Spleen (tissue), 11 donors: ENCODE data around the gene EPAS1. TPM values are rescaled to one million over a fixed set of nuclear protein-coding genes. Genes with fewer than 3 reads are reported as not detected.

Experiments
- DNase-seq: peaks from one replicate; pipeline ENCODE4 v3.0.0-alpha.2; 2020
- H3K27ac ChIP-seq, 8 donors: fragments of 200-600 bp; sonication (generic) in 7 of 8; 1 replicate in 4 of 8; 2 replicates in 4 of 8; pipeline versions ENCODE4 v1.5.0 to v1.8.0; 2016 to 2021; ENCODE audit warnings: inconsistent platforms in 4 of 8, mild to moderate bottlenecking in 4 of 8, moderate library complexity in 1 of 8
- H3K27me3 ChIP-seq, 7 donors: fragments of 200-600 bp; sonication (generic) in 6 of 7; replicated peaks in 1 of 7; 1 replicate in 4 of 7; 2 replicates in 3 of 7; pipeline versions ENCODE4 v1.5.0 to v1.8.0; 2016 to 2021; ENCODE audit warnings: inconsistent platforms in 3 of 7, mild to moderate bottlenecking in 1 of 7
- H3K36me3 ChIP-seq, 6 donors: fragments of 200-600 bp; sonication (generic) in 5 of 6; 1 replicate in 4 of 6; 2 replicates in 2 of 6; pipeline versions ENCODE4 v1.5.0 to v1.8.0; 2016 to 2021; ENCODE audit warnings: inconsistent platforms in 2 of 6
- H3K4me1 ChIP-seq, 6 donors: fragments of 200-600 bp; sonication (generic) in 5 of 6; 1 replicate in 3 of 6; 2 replicates in 3 of 6; pipeline versions ENCODE4 v1.5.0 to v1.8.0; 2016 to 2021; ENCODE audit warnings: inconsistent platforms in 3 of 6
- H3K4me3 ChIP-seq, 8 donors: fragments of 200-600 bp; sonication (generic) in 7 of 8; 1 replicate in 4 of 8; 2 replicates in 4 of 8; pipeline versions ENCODE4 v1.5.0 to v1.8.0; 2016 to 2021; ENCODE audit warnings: inconsistent platforms in 4 of 8, mild to moderate bottlenecking in 4 of 8, moderate library complexity in 2 of 8
- H3K9me3 ChIP-seq, 8 donors: fragments of 200-600 bp; sonication (generic) in 7 of 8; 1 replicate in 4 of 8; 2 replicates in 4 of 8; pipeline versions ENCODE4 v1.5.0 to v1.8.0; 2016 to 2021; ENCODE audit warnings: inconsistent platforms in 4 of 8
- POLR2A ChIP-seq, 3 donors: fragments of 450-650 bp; IDR thresholded peaks; one replicate each; pipeline ENCODE4 v1.5.1; 2017; ENCODE audit warnings: antibody characterized with exemption in 3 of 3, mild to moderate bottlenecking in 1 of 3
- POLR2AphosphoS5 ChIP-seq, 3 donors: sonication (generic); formaldehyde crosslinking; IDR thresholded peaks; one replicate each; pipeline ENCODE4 v1.5.1; 2017; ENCODE audit warnings: antibody characterized with exemption in 3 of 3
- WGBS, 5 donors: extraction: QIAGEN DNeasy Blood & Tissue Kit in 3 of 5; methylation state at CpG; one replicate each; pipeline versions ENCODE4 v1.1.5 to v1.1.7; 2013 to 2018; 5-methylcytosine and 5-hydroxymethylcytosine counted together
- intact Hi-C: fragments of 100-400 bp; cut with DNase I; formaldehyde crosslinking; loops from one replicate; pipeline ENCODE4 v1.15.0; 2023; ENCODE audit warnings: low total_unique reads
- polyA plus RNA-seq, 3 donors: library from polyadenylated mRNA; stranded (reverse); fragments of 200-250 nt; gene quantifications; one replicate each; pipeline ENCODE4 v1.2.1, GENCODE V29; 2013
- total RNA-seq, 7 donors: library from RNA; depleted of rRNA in 3 of 7; stranded (reverse); fragments of >200 nt in 3 of 7; fragmentation: NEBNext Ultra II Directional in 4 of 7; extraction: Animal tissue kit (Norgen Biotek cat#: 25700) in 4 of 7; gene quantifications; one replicate each; pipeline versions ENCODE4 v1.1.0 to v1.2.1, GENCODE V29; 2016 to 2021
- TF ChIP-seq, protein P1 (sequence below), 11 experiments: fragments of 200-600 bp in 7 of 11; fragments of 450-650 bp in 4 of 11; sonication (generic) in 4 of 11; IDR thresholded peaks in 8 of 11; conservative IDR thresholded peaks in 3 of 11; 1 replicate in 7 of 11; 2 replicates in 4 of 11; pipeline versions ENCODE4 v1.4.0 to v1.8.0; 2016 to 2021; ENCODE audit warnings: antibody characterized with exemption in 11 of 11, inconsistent platforms in 4 of 11, mild to moderate bottlenecking in 1 of 11
- donor health status: healthy with polysubstance abuse.
- donor health status: DM: no; HTN: no; CAD: no; lungs with moderate emphysema.
- donor health status: DM: no; HTN: no; CAD: no.
- donor health status: Bipolar disorder and iron deficiency.
- donor health status: healthy.
- donor health status: DM: no; HTN: no; CAD: no.
- donor health status: DM: yes; HTN: yes; CAD: no.

The EPAS1 gene
- total and polyA plus RNA-seq, 10 donors, result 30.5 to 330 (median 213) TPM

DNA sequence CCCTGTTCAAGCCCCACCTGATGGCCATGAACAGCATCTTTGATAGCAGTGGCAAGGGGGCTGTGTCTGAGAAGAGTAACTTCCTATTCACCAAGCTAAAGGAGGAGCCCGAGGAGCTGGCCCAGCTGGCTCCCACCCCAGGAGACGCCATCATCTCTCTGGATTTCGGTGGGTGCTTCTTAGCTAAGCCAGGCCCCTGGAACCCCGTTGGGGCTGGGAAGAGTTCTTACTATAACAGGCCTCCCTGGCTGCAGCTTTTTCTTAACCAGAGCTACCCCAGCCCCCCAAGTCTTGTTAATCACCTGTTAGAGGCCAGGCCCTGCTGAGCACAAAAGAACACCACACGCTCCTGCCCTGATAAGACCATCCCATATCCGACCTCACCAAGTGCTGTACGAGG lies 79.4 kb downstream of the EPAS1 start:
- no peak for DNase-seq
- no peak overlapping the region for H3K4me3 ChIP-seq
- peaks cover 0 to 100% (median 60%) of the 10 kb centered on the region in 6 donors for H3K36me3 ChIP-seq
- H3K27ac ChIP-seq, result peak overlapping the region in 1 of 8 donors; percentile 11
- no peaks in the 10 kb centered on the region for H3K9me3 ChIP-seq
- 80 to 86% (median 86%) methylated on average over 4 to 7 of the region's 7 CpGs for WGBS, 5 donors
- no peaks in the 10 kb centered on the region for H3K4me1 ChIP-seq
- intact Hi-C loops, result no loop called here
- no peaks in the 10 kb centered on the region for H3K27me3 ChIP-seq
- TF ChIP-seq, protein P1, sequence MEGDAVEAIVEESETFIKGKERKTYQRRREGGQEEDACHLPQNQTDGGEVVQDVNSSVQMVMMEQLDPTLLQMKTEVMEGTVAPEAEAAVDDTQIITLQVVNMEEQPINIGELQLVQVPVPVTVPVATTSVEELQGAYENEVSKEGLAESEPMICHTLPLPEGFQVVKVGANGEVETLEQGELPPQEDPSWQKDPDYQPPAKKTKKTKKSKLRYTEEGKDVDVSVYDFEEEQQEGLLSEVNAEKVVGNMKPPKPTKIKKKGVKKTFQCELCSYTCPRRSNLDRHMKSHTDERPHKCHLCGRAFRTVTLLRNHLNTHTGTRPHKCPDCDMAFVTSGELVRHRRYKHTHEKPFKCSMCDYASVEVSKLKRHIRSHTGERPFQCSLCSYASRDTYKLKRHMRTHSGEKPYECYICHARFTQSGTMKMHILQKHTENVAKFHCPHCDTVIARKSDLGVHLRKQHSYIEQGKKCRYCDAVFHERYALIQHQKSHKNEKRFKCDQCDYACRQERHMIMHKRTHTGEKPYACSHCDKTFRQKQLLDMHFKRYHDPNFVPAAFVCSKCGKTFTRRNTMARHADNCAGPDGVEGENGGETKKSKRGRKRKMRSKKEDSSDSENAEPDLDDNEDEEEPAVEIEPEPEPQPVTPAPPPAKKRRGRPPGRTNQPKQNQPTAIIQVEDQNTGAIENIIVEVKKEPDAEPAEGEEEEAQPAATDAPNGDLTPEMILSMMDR (IDR thresholded peaks at IDR 0.05 in 8 of 11, conservative IDR thresholded peaks at IDR 0.05 in 3 of 11), result no peak
- TF ChIP-seq POLR2A (IDR thresholded peaks at IDR 0.05) (no peak), POLR2AphosphoS5 (IDR thresholded peaks at IDR 0.05) (no peak)

DNA sequence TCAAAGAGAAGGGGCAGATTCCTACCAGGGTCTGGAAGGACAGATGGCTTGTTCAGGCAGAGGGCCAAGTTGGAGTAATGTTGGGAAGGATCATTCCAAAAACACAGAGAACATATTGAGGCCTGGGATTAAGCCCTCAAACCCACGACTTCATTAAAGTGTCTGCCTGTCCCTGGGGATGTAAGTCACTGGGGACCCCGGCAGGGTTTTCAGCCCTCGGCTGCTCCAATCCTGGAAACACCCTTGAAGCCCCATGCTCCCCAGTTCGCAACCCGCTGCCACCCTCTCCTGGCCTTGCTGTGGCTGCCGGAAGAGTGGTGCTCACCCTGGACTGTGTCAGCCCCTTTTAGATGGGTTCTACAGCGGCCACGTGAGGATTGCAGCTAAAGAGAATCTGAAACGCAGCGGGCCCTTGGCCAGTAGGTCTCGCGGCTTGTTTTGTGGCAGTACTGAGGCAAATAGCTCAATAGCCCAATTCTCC lies 79.9 kb downstream of the EPAS1 start:
- Histone ChIP-seq H3K4me1 (no peaks in the 10 kb centered on the region), H3K27ac (peak overlapping the region in 1 of 8 donors; percentile 11), H3K9me3 (no peaks in the 10 kb centered on the region), H3K27me3 (no peaks in the 10 kb centered on the region), H3K36me3 (peaks cover 0 to 100% (median 63%) of the 10 kb centered on the region in 6 donors), H3K4me3 (no peak overlapping the region)
- 87 to 91% (median 88%) methylated on average over 8 to 12 of the region's 12 CpGs for WGBS, 5 donors
- intact Hi-C loops, result no loop called here
- TF ChIP-seq POLR2AphosphoS5 (IDR thresholded peaks at IDR 0.05), result no peak
- TF ChIP-seq, protein P1 (IDR thresholded peaks at IDR 0.05 in 8 of 11, conservative IDR thresholded peaks at IDR 0.05 in 3 of 11), result no peak
- no peak for TF ChIP-seq POLR2A (IDR thresholded peaks at IDR 0.05)
- no peak for DNase-seq

DNA sequence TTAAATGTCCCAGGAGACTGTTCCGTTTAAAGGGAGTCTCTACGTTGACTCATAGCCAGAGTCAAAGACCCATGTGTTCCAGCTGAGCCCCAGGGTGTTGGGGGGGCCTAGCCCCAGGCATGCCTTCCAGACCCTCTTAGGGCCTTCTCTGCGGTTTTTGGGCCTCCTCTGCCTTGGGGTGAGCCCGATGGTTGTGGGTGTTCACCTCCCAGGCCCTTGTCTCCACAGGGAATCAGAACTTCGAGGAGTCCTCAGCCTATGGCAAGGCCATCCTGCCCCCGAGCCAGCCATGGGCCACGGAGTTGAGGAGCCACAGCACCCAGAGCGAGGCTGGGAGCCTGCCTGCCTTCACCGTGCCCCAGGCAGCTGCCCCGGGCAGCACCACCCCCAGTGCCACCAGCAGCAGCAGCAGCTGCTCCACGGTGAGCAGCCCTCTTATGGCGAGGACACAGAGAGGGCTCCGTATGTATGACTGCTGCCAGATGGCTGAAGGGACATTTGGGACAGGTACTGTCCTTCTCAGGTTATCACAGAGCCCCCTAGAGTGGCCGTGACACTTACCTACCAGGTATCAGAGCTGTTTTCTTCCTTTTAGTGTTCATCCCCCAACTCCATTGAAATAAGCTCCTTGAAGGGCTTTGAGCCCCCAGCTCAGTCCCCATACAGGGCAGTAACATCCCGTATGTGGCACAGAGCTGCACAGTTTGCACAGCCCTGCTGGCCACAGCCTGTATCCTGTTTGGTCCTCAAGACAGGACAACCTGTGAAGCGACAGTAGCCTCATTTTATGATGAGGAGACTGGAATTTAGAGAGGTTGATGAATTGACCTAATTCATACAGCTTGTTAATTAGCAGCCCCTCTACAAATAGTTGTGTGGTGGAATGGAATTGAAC lies 80.7 kb downstream of the EPAS1 start:
- Histone ChIP-seq H3K4me1 (no peaks in the 10 kb centered on the region), H3K27me3 (no peaks in the 10 kb centered on the region), H3K36me3 (peaks cover 0 to 100% (median 63%) of the 10 kb centered on the region in 6 donors), H3K4me3 (no peak overlapping the region), H3K27ac (no peak overlapping the region), H3K9me3 (no peaks in the 10 kb centered on the region)
- no peak for DNase-seq
- TF ChIP-seq, protein P1 (IDR thresholded peaks at IDR 0.05 in 8 of 11, conservative IDR thresholded peaks at IDR 0.05 in 3 of 11), result no peak
- TF ChIP-seq POLR2A (IDR thresholded peaks at IDR 0.05), result no peak
- TF ChIP-seq POLR2AphosphoS5 (IDR thresholded peaks at IDR 0.05), result peak in 1 of 3 donors; percentile 55
- intact Hi-C loops, result no loop called here
- 88 to 95% (median 91%) methylated on average over 11 to 16 of the region's 16 CpGs for WGBS, 5 donors

DNA sequence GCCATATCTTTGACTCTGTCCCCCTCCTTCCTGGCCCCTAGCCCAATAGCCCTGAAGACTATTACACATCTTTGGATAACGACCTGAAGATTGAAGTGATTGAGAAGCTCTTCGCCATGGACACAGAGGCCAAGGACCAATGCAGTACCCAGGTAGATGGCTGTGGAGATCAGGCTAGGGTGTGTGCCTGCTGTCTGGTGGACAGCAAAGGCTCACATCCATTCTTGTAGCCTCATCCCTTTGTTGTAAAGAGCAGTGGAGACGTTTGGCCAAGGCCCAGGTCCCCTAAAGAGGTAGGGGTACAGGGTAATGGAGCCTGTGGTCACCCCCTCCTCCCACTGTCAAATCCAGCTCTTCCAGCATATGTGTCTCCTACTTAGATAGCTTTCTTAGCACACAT lies 81.4 kb downstream of the EPAS1 start:
- intact Hi-C loops, result no loop called here
- DNase-seq, result no peak
- 78 to 84% (median 82%) methylated on average over 3 of the region's 3 CpGs for WGBS, 5 donors
- H3K27ac ChIP-seq, result no peak overlapping the region
- no peaks in the 10 kb centered on the region for H3K4me1 ChIP-seq
- TF ChIP-seq POLR2AphosphoS5 (IDR thresholded peaks at IDR 0.05) (no peak), POLR2A (IDR thresholded peaks at IDR 0.05) (no peak)
- TF ChIP-seq, protein P1 (IDR thresholded peaks at IDR 0.05 in 8 of 11, conservative IDR thresholded peaks at IDR 0.05 in 3 of 11), result no peak
- H3K4me3 ChIP-seq, result no peak overlapping the region
- H3K9me3 ChIP-seq, result no peaks in the 10 kb centered on the region
- H3K27me3 ChIP-seq, result no peaks in the 10 kb centered on the region
- H3K36me3 ChIP-seq, result peaks cover 0 to 100% (median 64%) of the 10 kb centered on the region in 6 donors
